ENCODE results near the gene CBLN1. TPM values are rescaled to one million over a fixed set of nuclear protein-coding genes. Genes with fewer than 3 reads are reported as not detected.
"Not testable (repeated sequence)": the region's sequence is repeated elsewhere in the genome, so short reads cannot be mapped to it uniquely, and the experiment has no call there.

Gene CBLN1
- total RNA-seq, 1 donor = not detected

- no peak for TF ChIP-seq CTCF (IDR thresholded peaks at IDR 0.05; ENCODE audit: insufficient read depth, low read depth, low read length)
- no peak for DNase-seq (ENCODE audit: low read depth)
- no peak overlapping the region for H3K4me3 ChIP-seq (ENCODE audit: low read depth, low read length)
These were observed 20.6 kb downstream of the CBLN1 start for GRCh38 chr16:49260956-49261530.

- no peak overlapping the region for H3K4me3 ChIP-seq (ENCODE audit: low read depth, low read length)
- TF ChIP-seq CTCF (IDR thresholded peaks at IDR 0.05; ENCODE audit: insufficient read depth, low read depth, low read length) = no peak
- DNase-seq (ENCODE audit: low read depth) = no peak
These were observed 21.4 kb downstream of the CBLN1 start for GRCh38 chr16:49260253-49260652.

- H3K4me3 ChIP-seq (ENCODE audit: low read depth, low read length) = no peak overlapping the region
- no peak for DNase-seq (ENCODE audit: low read depth)
- no peak for TF ChIP-seq CTCF (IDR thresholded peaks at IDR 0.05; ENCODE audit: insufficient read depth, low read depth, low read length)
These were observed 22.3 kb downstream of the CBLN1 start for GRCh38 chr16:49259330-49259729.

DNA sequence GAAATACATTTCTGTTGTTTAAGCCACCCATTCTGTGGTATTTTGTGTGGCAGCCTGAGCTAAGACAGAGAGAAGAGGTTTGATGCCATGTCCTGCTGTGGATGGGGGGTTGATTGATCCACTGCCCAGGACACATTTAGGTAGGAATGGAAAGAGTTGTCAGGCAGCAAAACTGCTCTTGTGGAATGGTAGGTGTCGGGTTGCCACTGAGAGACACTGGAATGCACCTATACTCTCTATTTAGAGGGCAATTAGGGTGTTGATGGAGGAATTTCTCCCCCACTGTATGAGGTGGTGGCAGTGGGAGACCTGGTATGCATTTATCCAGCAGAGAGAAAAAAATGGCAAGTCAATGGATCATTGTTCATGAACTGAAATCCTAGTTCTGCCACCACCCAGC lies 30.9 kb downstream of the CBLN1 start:
- H3K4me3 ChIP-seq (ENCODE audit: low read depth, low read length) = no peak overlapping the region
- no peak for DNase-seq (ENCODE audit: low read depth)
- no peak for TF ChIP-seq CTCF (IDR thresholded peaks at IDR 0.05; ENCODE audit: insufficient read depth, low read depth, low read length)

- no peak for TF ChIP-seq CTCF (IDR thresholded peaks at IDR 0.05; ENCODE audit: insufficient read depth, low read depth, low read length)
- H3K4me3 ChIP-seq (ENCODE audit: low read depth, low read length) = no peak overlapping the region
- DNase-seq (ENCODE audit: low read depth) = no peak
These were observed 33.4 kb downstream of the CBLN1 start for GRCh38 chr16:49248227-49248626.

DNA sequence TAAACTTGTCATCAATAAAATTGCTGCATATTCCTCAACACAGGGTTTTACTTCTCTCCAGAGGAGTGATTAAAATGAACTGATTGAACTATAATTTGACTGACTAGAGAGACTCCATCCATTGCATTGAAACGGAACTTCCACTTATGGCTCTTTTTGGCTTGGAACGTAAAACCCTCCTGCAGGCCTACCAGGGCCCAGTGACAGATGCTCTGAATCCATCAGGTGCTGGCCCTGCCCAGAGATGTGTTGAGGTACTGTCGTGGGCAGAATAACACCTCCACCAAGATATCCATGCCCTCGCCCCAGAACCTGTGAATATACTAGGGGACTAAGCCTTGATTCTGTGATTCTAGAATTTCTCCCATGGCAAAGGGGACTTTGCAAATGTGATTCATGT lies 45.4 kb downstream of the CBLN1 start:
- DNase-seq (ENCODE audit: low read depth) = no peak
- H3K4me3 ChIP-seq (ENCODE audit: low read depth, low read length) = no peak overlapping the region
- TF ChIP-seq CTCF (IDR thresholded peaks at IDR 0.05; ENCODE audit: insufficient read depth, low read depth, low read length) = no peak

GRCh38 chr16:49228335-49228734 lies 53.3 kb downstream of the CBLN1 start:
- not testable (repeated sequence) for DNase-seq (ENCODE audit: low read depth); H3K4me3 ChIP-seq (ENCODE audit: low read depth, low read length)

Other genes with a start within 250 kb of the CBLN1 start
- not detected in 2 replicates for gene C16orf78, start 92.0 kb upstream of the CBLN1 start, total RNA-seq

Measured in fibroblast of villous mesenchyme (primary cell).